Measurements from ENCODE around the gene BTBD1. TPM values are rescaled to one million over a fixed set of nuclear protein-coding genes. Genes with fewer than 3 reads are reported as not detected.

The BTBD1 gene
- polyA plus RNA-seq, 3 donors: 70.7 to 77.1 (median 74.2) TPM

DNA sequence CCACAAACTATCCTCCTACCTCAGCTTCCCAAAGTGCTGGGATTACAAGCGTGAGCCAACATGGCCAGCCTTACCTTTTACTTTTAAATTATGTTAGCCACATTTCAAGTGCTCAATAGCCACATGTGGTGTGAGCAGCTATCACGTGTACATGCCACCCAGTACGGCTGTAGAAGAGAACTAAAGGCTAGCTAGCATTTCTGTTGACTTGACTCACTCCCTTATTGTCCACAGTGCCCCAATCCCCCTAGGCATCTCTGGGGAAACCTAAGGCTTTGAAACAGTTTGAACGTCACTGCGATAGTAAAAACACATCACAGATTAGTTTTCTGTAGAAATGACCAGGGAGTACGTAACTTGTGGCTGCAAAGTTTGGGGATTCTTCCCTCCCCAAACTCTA is 67.6 kb downstream of the BTBD1 start:
- DNase-seq (ENCODE audit: low read depth in 3 of 3, low spot score in 2 of 3): no peak

DNA sequence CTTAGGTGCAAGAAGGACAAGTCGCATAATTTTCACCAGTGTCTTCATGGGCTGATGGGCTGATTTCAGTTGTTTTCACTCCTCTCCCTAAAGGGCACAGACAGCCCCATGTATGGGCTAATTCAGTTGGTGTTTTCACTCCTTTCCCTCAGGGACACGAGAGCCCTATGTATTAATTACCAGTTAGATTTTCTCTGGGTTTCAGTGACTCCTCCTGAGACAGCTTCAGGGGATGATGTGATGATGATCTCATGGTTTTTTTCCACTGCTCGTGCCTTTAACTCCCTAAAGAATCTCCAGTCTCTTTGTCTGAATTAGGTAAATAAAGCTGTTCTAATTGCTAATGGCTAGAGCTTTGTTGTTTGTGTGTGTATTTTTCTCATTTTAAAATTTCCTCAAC is 71.1 kb downstream of the BTBD1 start:
- no peak for DNase-seq (ENCODE audit: low read depth in 3 of 3, low spot score in 2 of 3)

DNA sequence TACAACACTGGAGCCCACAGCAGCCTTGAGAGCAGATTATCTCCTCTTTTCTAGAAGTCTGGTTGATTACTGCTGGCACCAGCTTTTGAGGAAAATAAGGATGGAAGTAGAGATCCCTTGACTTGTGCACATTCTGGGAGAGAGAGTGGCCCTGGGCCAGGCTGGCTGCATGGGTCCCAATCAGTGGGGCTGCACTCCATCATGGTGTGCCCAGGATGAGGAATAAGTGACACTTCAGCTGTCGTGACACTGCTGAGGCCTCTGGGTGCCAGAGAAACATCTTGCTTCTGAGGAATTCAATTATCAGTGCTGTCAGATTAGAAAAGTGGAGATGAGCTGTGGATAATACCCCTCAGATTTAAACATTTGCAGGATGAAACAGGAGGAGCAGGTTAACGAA is 72.0 kb downstream of the BTBD1 start:
- no peak for DNase-seq (ENCODE audit: low read depth in 3 of 3, low spot score in 2 of 3)

DNA sequence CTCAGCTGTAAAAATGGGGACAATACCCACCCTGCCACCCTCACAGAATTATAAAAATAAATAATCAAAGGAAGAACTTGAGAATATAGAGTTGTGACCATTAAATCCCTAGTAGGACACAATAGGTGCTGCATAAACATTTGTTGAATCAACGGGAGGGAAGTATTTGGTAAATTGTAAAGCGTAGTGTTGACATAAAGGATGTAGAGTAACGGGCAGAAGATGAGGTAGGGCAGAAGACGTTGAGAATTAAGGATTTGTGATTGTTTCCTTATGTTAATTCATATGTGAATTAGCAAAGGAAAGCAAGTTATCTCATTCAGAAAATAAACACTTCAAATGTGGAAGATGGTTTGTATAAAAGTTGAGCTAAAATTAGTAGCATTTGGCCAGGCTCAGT is 73.9 kb downstream of the BTBD1 start:
- DNase-seq (ENCODE audit: low read depth in 3 of 3, low spot score in 2 of 3): no peak

DNA sequence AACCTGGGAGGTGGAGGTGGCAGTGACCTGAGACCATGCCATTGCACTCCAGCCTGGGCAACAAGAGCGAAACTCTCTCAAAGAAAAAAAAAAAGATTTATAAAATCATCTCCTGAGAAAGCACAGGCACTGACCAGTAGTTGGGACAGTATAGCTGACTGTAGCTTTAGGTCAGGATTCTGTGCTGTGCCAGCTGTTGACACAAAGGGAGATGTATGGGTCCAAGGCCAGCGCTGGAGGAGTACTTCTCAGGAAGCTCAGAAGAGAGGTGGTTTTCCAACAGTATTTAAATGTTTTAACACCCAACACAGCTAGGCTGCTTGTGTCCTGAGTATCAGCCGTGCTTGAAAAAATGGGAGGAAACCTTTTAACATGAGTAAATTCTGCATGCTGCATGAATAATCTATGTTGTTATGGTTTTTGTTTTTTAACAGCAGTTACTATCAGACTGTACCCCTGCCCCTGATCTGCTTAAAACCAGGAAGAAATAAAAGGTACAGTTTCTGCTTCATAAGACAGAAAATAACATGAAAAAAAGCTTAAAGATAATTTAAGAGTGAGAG is 74.5 kb downstream of the BTBD1 start:
- DNase-seq (ENCODE audit: low read depth in 3 of 3, low spot score in 2 of 3): no peak

DNA sequence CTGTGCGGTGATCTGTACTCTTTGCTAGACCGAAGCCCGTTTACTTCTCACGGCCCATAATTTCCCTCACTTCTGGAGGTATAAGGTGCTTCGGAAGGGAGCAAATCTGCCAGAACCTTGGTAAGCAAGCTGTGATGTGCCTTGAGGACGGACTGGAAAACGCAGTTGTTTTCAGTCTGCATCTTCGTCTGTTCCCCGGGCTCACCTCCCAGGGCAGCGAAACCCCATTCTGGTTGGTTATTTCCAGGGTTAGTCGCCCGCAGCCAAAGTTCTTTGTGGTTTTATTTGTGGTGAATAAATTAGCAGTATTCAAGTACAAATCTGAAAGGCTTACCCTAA is 80.6 kb downstream of the BTBD1 start:
- no peak for DNase-seq (ENCODE audit: low read depth in 3 of 3, low spot score in 2 of 3)

DNA sequence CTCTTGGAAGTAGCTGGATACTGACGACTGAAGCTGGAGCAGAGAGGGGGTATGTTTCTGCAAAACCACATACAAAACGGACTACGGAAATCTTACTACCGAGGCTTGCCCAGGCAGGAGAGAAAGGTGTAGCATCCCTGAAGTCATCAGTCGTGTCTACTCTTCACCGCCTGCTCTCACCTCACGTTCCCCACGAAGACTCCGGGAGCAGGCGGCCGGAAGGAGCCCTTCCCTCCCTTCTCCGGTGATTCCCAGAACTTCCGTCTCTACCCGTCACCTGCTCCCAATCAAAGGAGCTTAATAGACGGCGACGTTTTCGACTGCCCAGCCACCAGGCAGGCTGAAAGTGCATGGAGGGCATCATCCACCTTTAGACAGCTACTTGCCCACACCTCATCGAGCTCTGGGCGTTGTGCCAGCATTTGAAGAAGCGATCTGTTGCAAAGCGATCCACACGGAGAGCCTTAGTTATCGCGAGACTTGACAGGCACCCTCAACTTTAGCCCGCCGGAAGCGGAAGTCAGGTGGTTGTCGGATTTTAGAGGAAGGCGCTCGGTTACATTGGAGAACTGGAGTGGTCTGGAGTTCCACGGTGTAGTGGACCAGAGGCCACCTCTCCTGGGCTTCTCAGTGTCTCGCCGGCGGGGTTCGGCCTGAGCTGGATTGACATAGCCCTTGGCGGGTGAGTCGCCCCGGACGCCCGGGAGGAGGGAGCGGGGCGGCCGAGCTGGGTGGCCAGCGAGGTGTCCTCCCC is 81.2 kb downstream of the BTBD1 start, which contains the start of gene RAMAC:
RAMAC (plus strand) TSS at position 523 of the 754 bp plus-strand sequence. CDS start 2,809 bp downstream, outside the sequence.
- peak; percentile 94 to 96 (median 95) for DNase-seq (ENCODE audit: low read depth in 3 of 3, low spot score in 2 of 3)

DNA sequence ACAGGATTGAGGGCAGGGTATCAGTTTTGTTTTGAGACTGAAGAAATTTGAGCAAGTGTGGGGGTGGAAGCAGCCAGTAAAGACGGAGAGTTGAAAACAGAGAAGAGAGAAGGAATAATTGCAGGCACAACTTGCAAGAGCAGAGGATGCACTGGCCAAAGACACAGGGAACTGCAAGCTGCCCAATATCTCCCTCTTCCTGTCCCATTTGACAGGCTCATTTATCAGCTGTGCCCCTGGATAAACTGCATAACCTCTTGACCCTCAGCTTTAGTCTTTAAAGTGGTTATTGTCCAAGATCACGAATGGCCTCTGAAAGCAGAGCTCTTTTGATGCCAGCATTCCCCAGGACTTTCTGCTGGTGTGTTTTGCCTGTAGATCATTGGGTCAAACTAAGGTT is 86.1 kb downstream of the BTBD1 start:
- DNase-seq (ENCODE audit: low read depth in 3 of 3, low spot score in 2 of 3): no peak

DNA sequence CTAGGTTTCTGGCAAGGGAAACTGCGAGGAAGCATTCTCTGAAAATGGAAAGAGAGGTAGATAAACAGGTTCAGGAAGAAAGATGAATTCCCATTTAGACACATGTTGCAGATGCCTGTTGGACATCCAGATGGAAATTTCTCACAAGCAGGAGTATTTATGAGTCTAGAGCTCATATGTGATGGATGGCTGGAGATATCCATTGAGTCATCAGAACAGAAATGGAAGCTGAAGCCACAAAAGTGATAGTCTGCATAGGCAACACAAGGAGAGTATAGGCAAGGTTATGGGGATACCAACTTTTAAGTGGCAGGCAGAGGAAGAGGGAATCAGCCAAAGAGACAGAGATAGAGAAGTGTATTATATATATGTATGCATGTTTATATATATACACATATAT is 87.3 kb downstream of the BTBD1 start:
- DNase-seq (ENCODE audit: low read depth in 3 of 3, low spot score in 2 of 3): no peak

DNA sequence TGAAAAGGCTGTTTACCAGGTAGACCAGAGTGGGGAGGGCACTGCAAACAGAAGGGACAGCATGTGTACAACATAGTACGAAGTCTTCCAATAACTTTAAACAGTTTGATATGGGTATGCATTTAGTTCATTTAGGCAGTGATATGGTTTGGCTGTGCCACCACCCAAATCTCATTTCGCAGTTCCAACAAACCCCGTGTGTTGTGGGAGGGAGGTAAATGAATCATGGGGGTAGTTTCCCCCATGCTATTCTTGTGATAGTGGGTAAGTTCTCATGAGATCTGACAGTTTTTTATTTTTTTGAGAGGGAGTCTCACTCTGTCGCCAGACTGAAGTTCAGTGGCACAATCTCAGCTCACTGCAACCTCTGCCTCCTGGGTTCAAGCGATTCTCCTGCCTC is 88.6 kb downstream of the BTBD1 start:
- DNase-seq (ENCODE audit: low read depth in 3 of 3, low spot score in 2 of 3): no peak

DNA sequence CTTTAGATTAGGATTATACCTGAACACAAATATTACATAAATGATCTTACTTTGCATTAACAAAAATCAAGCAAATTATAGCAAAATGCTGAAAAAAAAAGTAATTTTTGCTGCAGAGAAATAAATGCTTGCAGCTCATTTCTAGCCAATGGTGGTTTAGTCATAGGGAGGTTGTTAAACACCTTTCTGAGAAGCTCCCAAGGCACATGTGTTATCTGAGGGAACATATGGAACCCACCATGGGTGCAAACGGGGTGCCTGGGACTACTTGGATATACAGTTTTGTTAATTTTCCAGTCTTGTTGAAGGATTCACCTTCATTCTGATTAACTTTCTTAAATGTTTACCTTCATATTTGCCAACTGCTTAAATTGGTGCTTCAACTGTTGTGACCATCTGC is 90.0 kb downstream of the BTBD1 start:
- no peak for DNase-seq (ENCODE audit: low read depth in 3 of 3, low spot score in 2 of 3)

DNA sequence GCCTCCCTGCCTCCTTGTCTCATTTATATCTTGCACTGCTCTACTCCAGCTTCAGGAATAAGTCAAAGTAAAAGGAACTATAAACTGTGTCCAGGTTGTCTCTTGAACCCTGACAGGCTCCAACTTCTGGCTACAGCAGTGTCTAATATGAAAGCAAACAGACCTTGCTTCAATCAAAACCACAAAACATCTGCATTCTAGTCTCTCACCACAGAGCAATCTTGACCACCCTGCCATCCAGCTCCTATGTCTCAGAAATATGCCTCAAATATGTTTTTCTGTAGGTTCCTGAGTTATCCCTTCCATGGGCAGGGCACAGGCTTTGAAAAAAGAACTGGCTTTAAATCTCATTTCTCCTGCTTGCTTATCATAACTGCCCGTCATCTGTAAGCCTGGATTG is 94.1 kb downstream of the BTBD1 start:
- DNase-seq (ENCODE audit: low read depth in 3 of 3, low spot score in 2 of 3): no peak

DNA sequence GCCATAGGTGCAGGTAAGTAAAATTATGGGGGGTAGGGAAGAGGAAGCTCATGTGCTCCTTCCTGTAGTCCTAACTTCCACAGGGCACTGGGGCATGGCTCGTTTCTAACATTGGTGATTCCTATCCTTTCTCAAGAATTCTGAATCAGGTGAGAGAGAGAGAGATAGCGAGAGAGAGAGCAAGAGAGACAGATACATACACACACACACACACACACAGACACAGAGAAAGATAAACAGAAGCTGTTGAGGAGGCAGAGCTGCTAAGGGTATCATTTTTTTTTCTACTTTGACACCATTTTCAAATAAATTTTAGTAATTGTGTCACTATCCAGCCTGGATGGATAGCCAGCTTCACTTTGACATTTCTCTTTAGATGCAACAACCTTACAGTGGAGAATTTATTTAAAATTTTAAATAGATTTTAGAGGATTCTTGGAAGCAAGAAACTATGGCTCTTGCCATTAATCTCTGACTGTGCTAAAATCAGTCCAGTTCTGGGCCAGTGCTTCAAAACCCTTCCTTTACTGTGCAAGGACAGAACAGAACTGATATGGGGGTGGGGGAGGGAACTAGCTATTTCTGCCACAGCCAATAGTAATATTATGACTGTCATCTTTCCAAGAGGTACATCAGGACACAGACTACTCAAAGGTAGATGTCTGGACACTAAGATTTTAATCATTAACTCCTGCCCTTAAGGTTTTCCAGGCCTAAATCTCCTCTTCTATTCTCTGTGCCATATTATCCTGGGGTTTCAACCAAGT is 95.7 kb downstream of the BTBD1 start:
- no peak for DNase-seq (ENCODE audit: low read depth in 3 of 3, low spot score in 2 of 3)

DNA sequence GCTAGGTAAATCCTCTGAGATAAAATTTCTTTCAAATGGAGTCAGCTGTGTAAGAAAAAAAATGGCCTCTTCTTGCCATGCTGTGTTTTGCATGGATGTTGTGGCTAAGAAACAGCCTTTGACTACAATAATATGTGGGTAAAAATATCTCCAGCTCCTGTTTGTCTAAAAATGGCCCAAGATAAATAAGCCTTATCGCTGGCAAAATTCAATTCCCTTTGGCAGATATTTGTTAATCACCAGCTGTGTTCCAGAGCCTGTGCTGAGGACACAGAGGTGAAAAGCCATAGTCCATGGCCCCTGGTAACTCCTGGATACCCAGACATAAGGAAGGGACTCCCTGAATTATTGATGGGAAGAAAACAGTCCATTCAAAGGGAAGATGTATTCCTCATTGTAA is 96.4 kb downstream of the BTBD1 start:
- DNase-seq (ENCODE audit: low read depth in 3 of 3, low spot score in 2 of 3): no peak

DNA sequence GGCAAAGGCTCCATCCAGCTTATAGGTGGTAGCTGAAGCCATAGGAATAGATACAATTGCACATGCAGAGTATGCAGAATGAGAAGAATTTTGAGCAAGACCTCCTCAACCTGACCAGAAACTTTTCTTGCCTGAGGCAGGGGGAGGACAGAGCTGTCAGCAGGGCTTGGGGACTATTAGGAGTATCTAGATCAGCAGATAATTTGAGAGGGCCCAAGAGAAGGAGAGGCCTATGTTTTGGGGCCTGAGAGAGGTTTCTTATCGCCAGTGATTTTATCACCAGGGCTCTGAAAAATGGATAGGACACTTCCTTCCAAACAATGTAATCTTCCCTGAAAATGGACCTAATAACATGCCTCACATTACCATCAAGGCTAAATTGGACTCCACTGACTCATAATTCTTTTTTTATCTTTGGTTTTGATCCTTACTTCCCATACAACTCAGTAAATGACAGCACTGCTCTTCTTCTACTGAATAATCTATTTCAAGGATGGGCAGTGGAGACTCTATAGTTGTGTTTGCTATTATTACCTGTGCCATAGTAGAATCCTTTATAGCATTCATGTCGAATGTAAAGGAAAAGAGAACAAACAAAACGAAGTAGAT is 96.9 kb downstream of the BTBD1 start:
- DNase-seq (ENCODE audit: low read depth in 3 of 3, low spot score in 2 of 3): no peak

DNA sequence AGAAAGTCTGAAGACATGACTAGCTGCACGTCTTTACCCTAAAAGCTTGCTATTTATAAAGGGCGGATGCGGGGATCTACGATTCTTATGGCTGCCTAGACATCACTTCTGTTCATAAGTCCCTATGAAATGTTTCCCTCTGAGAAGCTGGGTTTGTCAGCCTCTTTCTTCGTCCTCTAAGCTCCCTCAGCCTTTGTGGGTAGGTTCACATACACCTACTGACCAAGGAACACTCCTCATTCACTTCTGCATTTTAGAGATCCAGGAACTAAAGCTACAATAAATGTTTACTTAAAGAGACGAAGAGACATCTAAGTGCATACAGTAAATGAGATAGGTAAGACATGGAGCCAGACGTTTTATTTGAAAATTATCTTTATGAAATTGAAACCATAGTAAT is 97.7 kb downstream of the BTBD1 start:
- DNase-seq (ENCODE audit: low read depth in 3 of 3, low spot score in 2 of 3): no peak

DNA sequence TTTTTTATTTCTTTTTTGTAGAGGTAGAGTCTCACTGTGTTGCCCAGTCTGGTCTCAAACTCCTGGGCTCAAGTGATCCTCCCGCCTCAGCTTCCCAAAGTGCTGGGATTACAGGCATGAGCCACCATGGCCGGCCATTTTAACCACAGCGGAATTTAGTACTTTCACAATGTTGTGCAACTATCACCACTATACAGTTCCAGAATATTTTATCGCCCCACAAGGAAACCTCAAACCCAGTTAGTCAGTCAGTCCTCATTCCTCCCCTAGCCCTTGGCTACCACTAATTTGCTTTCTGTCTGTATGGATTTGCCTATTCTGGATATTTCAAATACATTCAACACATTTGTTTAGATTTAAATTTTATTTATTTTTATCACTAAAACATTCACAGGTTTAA is 99.0 kb downstream of the BTBD1 start:
- DNase-seq (ENCODE audit: low read depth in 3 of 3, low spot score in 2 of 3): no peak

DNA sequence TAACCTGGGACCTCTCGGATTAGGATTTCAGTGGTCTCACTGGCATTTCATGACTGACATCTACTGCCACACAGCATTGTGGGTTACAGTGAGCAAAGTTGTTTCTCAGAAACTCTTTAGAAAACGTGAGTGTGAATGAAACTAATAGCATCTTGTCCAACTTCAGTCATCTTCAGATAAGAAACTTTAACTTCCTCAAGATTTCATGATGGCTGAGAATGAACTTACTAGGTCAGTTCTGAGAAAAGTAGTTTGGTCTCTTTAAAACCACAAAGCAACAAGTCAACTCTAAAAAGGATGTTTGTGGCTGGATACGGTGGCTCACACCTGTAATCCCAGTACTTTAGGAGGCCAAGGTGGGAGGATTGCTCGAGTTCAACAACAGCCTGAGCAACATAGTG is 100.4 kb downstream of the BTBD1 start:
- DNase-seq (ENCODE audit: low read depth in 3 of 3, low spot score in 2 of 3): no peak
